ENCODE data around the gene ZHX3. TPM values are rescaled to one million over a fixed set of nuclear protein-coding genes. Genes with fewer than 3 reads are reported as not detected.

ZHX3 gene
- total and polyA plus RNA-seq, 4 donors = 3.2 to 30.0 (median 8.0) TPM

GRCh38 chr20:41178904-41179432, 138.6 kb downstream of the ZHX3 start:
- H3K4me1 ChIP-seq (ENCODE audit: control insufficient read depth in 4 of 4, insufficient read depth in 4 of 4, low read length in 3 of 4) = no peaks in the 10 kb centered on the region
- H3K4me3 ChIP-seq (ENCODE audit: low read depth in 1 of 3, low read length in 3 of 3) = no peak overlapping the region
- WGBS = 85% methylated on average over 8 of the region's 8 CpGs
- peaks cover 0 to 27% (median 10%) of the 10 kb centered on the region in 4 donors for H3K36me3 ChIP-seq (ENCODE audit: control insufficient read depth in 4 of 4, insufficient read depth in 3 of 4, low read depth in 1 of 4, low read length in 3 of 4)
- DNase-seq (ENCODE audit: low spot score) = peak; percentile 21
- no peaks in the 10 kb centered on the region for H3K27me3 ChIP-seq (ENCODE audit: control insufficient read depth in 4 of 4, insufficient read depth in 4 of 4, low read length in 3 of 4)
- H3K9me3 ChIP-seq (ENCODE audit: control insufficient read depth in 4 of 4, low read length in 3 of 4) = no peaks in the 10 kb centered on the region
- H3K27ac ChIP-seq (ENCODE audit: low read depth in 1 of 2, low read length in 2 of 2) = no peak overlapping the region
- TF ChIP-seq, protein P1, sequence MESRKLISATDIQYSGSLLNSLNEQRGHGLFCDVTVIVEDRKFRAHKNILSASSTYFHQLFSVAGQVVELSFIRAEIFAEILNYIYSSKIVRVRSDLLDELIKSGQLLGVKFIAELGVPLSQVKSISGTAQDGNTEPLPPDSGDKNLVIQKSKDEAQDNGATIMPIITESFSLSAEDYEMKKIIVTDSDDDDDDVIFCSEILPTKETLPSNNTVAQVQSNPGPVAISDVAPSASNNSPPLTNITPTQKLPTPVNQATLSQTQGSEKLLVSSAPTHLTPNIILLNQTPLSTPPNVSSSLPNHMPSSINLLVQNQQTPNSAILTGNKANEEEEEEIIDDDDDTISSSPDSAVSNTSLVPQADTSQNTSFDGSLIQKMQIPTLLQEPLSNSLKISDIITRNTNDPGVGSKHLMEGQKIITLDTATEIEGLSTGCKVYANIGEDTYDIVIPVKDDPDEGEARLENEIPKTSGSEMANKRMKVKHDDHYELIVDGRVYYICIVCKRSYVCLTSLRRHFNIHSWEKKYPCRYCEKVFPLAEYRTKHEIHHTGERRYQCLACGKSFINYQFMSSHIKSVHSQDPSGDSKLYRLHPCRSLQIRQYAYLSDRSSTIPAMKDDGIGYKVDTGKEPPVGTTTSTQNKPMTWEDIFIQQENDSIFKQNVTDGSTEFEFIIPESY (IDR thresholded peaks at IDR 0.05) = no peak
- TF ChIP-seq GABPA (IDR thresholded peaks at IDR 0.05 in 1 of 2, conservative IDR thresholded peaks at IDR 0.05 in 1 of 2) (no peak), REST (IDR thresholded peaks at IDR 0.05) (no peak), FOXA1 (IDR thresholded peaks at IDR 0.05) (no peak), RAD21 (IDR thresholded peaks at IDR 0.05) (no peak), NR2F2 (IDR thresholded peaks at IDR 0.05) (no peak), JUND (IDR thresholded peaks at IDR 0.05) (no peak)
- TF ChIP-seq, protein P2, sequence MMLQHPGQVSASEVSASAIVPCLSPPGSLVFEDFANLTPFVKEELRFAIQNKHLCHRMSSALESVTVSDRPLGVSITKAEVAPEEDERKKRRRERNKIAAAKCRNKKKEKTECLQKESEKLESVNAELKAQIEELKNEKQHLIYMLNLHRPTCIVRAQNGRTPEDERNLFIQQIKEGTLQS (IDR thresholded peaks at IDR 0.05) = no peak
- TF ChIP-seq, protein P3, sequence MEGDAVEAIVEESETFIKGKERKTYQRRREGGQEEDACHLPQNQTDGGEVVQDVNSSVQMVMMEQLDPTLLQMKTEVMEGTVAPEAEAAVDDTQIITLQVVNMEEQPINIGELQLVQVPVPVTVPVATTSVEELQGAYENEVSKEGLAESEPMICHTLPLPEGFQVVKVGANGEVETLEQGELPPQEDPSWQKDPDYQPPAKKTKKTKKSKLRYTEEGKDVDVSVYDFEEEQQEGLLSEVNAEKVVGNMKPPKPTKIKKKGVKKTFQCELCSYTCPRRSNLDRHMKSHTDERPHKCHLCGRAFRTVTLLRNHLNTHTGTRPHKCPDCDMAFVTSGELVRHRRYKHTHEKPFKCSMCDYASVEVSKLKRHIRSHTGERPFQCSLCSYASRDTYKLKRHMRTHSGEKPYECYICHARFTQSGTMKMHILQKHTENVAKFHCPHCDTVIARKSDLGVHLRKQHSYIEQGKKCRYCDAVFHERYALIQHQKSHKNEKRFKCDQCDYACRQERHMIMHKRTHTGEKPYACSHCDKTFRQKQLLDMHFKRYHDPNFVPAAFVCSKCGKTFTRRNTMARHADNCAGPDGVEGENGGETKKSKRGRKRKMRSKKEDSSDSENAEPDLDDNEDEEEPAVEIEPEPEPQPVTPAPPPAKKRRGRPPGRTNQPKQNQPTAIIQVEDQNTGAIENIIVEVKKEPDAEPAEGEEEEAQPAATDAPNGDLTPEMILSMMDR (IDR thresholded peaks at IDR 0.05; ENCODE audit: low read depth, low read length, missing input control) = no peak
- H3K9ac ChIP-seq (ENCODE audit: low read depth in 1 of 2, low read length in 2 of 2) = no peak overlapping the region

- 86% methylated on average over 6 of the region's 6 CpGs for WGBS
- H3K27ac ChIP-seq (ENCODE audit: low read depth in 1 of 2, low read length in 2 of 2) = no peak overlapping the region
- TF ChIP-seq EGR1 (IDR thresholded peaks at IDR 0.05; ENCODE audit: low read depth in 2 of 2) (no peak), SP1 (IDR thresholded peaks at IDR 0.05) (no peak), GABPA (IDR thresholded peaks at IDR 0.05 in 1 of 2, conservative IDR thresholded peaks at IDR 0.05 in 1 of 2) (no peak), REST (IDR thresholded peaks at IDR 0.05) (no peak), MAX (IDR thresholded peaks at IDR 0.05) (no peak), FOXA1 (IDR thresholded peaks at IDR 0.05) (no peak), HNF4G (IDR thresholded peaks at IDR 0.05) (no peak), JUND (IDR thresholded peaks at IDR 0.05) (no peak), NR2F2 (IDR thresholded peaks at IDR 0.05) (no peak), RXRA (IDR thresholded peaks at IDR 0.05) (no peak)
- TF ChIP-seq, protein P3 (IDR thresholded peaks at IDR 0.05; ENCODE audit: low read depth, low read length, missing input control) = no peak
- TF ChIP-seq, protein P1 (IDR thresholded peaks at IDR 0.05) = no peak
These were observed 139.0 kb downstream of the ZHX3 start for GRCh38 chr20:41178495-41178894.

More at GRCh38 chr20:41178495-41178894, 139.0 kb downstream of the ZHX3 start:
- Histone ChIP-seq H3K4me3 (ENCODE audit: low read depth in 1 of 3, low read length in 3 of 3) (no peak overlapping the region), H3K4me1 (ENCODE audit: control insufficient read depth in 4 of 4, insufficient read depth in 4 of 4, low read length in 3 of 4) (no peaks in the 10 kb centered on the region), H3K36me3 (ENCODE audit: control insufficient read depth in 4 of 4, insufficient read depth in 3 of 4, low read depth in 1 of 4, low read length in 3 of 4) (peaks cover 0 to 32% (median 9%) of the 10 kb centered on the region in 4 donors), H3K9ac (ENCODE audit: low read depth in 1 of 2, low read length in 2 of 2) (no peak overlapping the region), H3K27me3 (ENCODE audit: control insufficient read depth in 4 of 4, insufficient read depth in 4 of 4, low read length in 3 of 4) (no peaks in the 10 kb centered on the region), H3K9me3 (ENCODE audit: control insufficient read depth in 4 of 4, low read length in 3 of 4) (no peaks in the 10 kb centered on the region)
- DNase-seq (ENCODE audit: low spot score) = no peak

All from liver (tissue), 9 donors.